NCI-H446 treated with DMSO at 0.1 percent for 48 hours (cell line): ENCODE data around the gene SWAP70.

Experiments
- DNase-seq: peaks from one replicate; lab custom pipeline; 2025; lab: John Stamatoyannopoulos, UW

Gene SWAP70

GRCh38 chr11:9753021-9753420 is 89.1 kb downstream of the SWAP70 start:
- no peak for DNase-seq

- no peak for DNase-seq
Observed at GRCh38 chr11:9754010-9754471, 90.2 kb downstream of the SWAP70 start.

GRCh38 chr11:9755561-9756185 is 91.8 kb downstream of the SWAP70 start:
- no peak for DNase-seq

GRCh38 chr11:9756461-9756860 is 92.6 kb downstream of the SWAP70 start:
- no peak for DNase-seq

- DNase-seq = no peak
Observed at GRCh38 chr11:9756878-9757277, 93.0 kb downstream of the SWAP70 start.

- DNase-seq = peak; percentile 53
Observed at GRCh38 chr11:9757809-9758636, 94.1 kb downstream of the SWAP70 start.

GRCh38 chr11:9758637-9759518 is 95.0 kb downstream of the SWAP70 start:
- peak; percentile 48 for DNase-seq

GRCh38 chr11:9759519-9760192 is 95.8 kb downstream of the SWAP70 start:
- peak; percentile 95 for DNase-seq

GRCh38 chr11:9760193-9760575 is 96.3 kb downstream of the SWAP70 start:
- peak; percentile 84 for DNase-seq

- no peak for DNase-seq
Observed at GRCh38 chr11:9761441-9761945, 97.6 kb downstream of the SWAP70 start.

GRCh38 chr11:9762531-9762930 is 98.7 kb downstream of the SWAP70 start:
- DNase-seq = no peak

- no peak for DNase-seq
Observed at GRCh38 chr11:9763301-9763700, 99.4 kb downstream of the SWAP70 start.

- DNase-seq = no peak
Observed at GRCh38 chr11:9765320-9766101, 101.6 kb downstream of the SWAP70 start.

- no peak for DNase-seq
Observed at GRCh38 chr11:9769621-9770020, 105.7 kb downstream of the SWAP70 start.

GRCh38 chr11:9771071-9771511 is 107.2 kb downstream of the SWAP70 start:
- DNase-seq = no peak

- no peak for DNase-seq
Observed at GRCh38 chr11:9772218-9772617, 108.3 kb downstream of the SWAP70 start.

- no peak for DNase-seq
Observed at GRCh38 chr11:9773524-9773923, 109.6 kb downstream of the SWAP70 start.

- DNase-seq = no peak
Observed at GRCh38 chr11:9774109-9774508, 110.2 kb downstream of the SWAP70 start.

GRCh38 chr11:9774591-9775397 is 110.9 kb downstream of the SWAP70 start:
- DNase-seq = no peak

GRCh38 chr11:9775398-9775779 is 111.5 kb downstream of the SWAP70 start:
- no peak for DNase-seq
